AML-193 (cell line): ENCODE data around the gene ARF4.
"Not testable (repeated sequence)": the region's sequence is repeated elsewhere in the genome, so short reads cannot be mapped to it uniquely, and the experiment has no call there.

Experiments
- DNase-seq, 2 experiments: peaks; one replicate each; lab custom pipeline; 2025; lab: John Stamatoyannopoulos, UW

ARF4 gene

GRCh38 chr3:57597127-57597923 is at the start of gene ARF4:
Gene ARF4 (minus strand): TSS chr3:57597344. CDS start chr3:57597140, 204 bp downstream.
- peak; percentile 100 for DNase-seq

GRCh38 chr3:57646723-57647122 is 49.6 kb upstream of the ARF4 start:
- DNase-seq, result peak; percentile 37 to 39

GRCh38 chr3:57644740-57645139 is 47.6 kb upstream of the ARF4 start:
- no peak for DNase-seq

- DNase-seq, result no peak
These were observed 40.2 kb upstream of the ARF4 start for GRCh38 chr3:57637391-57637790.

GRCh38 chr3:57634259-57634658 is 37.1 kb upstream of the ARF4 start:
- not testable (repeated sequence) for DNase-seq

- no peak for DNase-seq
These were observed 30.8 kb upstream of the ARF4 start for GRCh38 chr3:57627976-57628375.

GRCh38 chr3:57624801-57625200 is 27.7 kb upstream of the ARF4 start:
- no peak for DNase-seq

- no peak for DNase-seq
These were observed 25.2 kb upstream of the ARF4 start for GRCh38 chr3:57622362-57622761.

- DNase-seq, result no peak
These were observed 20.6 kb upstream of the ARF4 start for GRCh38 chr3:57617739-57618138.

GRCh38 chr3:57616233-57616632 is 19.1 kb upstream of the ARF4 start:
- no peak for DNase-seq

- not testable (repeated sequence) for DNase-seq
These were observed 14.7 kb upstream of the ARF4 start for GRCh38 chr3:57611870-57612269.

- no peak for DNase-seq
These were observed 8.5 kb upstream of the ARF4 start for GRCh38 chr3:57605683-57606082.

GRCh38 chr3:57604971-57605370 is 7.8 kb upstream of the ARF4 start:
- DNase-seq, result no peak

- no peak for DNase-seq
These were observed 3.1 kb upstream of the ARF4 start for GRCh38 chr3:57600195-57600594.

GRCh38 chr3:57598765-57599360 is 1.7 kb upstream of the ARF4 start:
- no peak for DNase-seq

- DNase-seq, result peak; percentile 90 to 95
These were observed 533 bp downstream of the ARF4 start for GRCh38 chr3:57596495-57597126.

GRCh38 chr3:57594576-57594975 is 2.6 kb downstream of the ARF4 start:
- DNase-seq, result no peak

GRCh38 chr3:57594144-57594543 is 3.0 kb downstream of the ARF4 start:
- DNase-seq, result no peak

- DNase-seq, result no peak
These were observed 4.8 kb downstream of the ARF4 start for GRCh38 chr3:57592306-57592705.

- no peak for DNase-seq
These were observed 9.2 kb downstream of the ARF4 start for GRCh38 chr3:57587905-57588304.

- DNase-seq, result no peak
These were observed 10.4 kb downstream of the ARF4 start for GRCh38 chr3:57586778-57587177.

GRCh38 chr3:57583544-57583943 is 13.6 kb downstream of the ARF4 start:
- no peak for DNase-seq
